Measurements from ENCODE around the gene RPL15. TPM values are rescaled to one million over a fixed set of nuclear protein-coding genes. Genes with fewer than 3 reads are reported as not detected.

The RPL15 gene
- total and polyA plus RNA-seq, 10 of the 15 experiments (the other 5 are each of a cell fraction or from before 2014, with no cell fraction given): 2,885 to 10,761 (median 4,017) TPM

DNA sequence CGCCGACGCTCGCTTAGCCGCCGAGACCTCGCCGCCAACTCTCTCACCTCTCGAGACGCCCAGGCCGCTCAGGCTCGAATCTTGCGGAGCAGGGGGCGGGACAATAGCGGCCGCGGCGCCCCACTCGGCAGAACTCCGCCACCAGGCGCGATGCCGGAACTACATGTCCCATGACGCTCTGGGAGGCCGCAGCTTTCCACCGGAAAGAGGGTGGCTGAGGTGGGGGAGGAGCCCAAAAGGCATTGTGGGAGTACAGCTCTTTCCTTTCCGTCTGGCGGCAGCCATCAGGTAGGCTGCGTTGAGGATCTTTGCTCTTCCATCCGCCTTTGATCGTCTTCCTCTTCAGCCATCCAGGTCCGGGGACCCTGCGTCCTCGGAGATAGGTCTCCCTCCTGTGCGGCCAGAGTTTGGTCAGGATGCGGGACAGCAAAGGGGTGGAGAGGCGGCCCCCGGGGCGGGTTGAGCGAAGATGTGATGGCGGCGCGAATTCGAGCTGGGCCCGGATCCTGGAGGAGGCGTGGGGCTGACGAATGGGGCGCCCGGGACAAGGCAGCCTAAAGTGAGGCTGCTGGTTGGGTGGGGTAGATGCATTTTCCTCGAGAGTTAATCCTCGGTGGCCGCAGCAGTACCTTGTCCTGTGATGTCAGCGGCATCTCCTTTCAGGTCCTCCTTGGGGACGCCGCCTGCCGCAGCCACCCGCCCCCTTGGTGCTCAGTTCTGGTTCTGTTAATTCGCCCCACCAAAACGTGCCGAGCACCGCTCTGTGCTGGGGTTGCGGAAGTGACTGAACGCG lies at the start of gene RPL15, which contains the start of gene NKIRAS1 (continued):
- TF ChIP-seq, protein P1, sequence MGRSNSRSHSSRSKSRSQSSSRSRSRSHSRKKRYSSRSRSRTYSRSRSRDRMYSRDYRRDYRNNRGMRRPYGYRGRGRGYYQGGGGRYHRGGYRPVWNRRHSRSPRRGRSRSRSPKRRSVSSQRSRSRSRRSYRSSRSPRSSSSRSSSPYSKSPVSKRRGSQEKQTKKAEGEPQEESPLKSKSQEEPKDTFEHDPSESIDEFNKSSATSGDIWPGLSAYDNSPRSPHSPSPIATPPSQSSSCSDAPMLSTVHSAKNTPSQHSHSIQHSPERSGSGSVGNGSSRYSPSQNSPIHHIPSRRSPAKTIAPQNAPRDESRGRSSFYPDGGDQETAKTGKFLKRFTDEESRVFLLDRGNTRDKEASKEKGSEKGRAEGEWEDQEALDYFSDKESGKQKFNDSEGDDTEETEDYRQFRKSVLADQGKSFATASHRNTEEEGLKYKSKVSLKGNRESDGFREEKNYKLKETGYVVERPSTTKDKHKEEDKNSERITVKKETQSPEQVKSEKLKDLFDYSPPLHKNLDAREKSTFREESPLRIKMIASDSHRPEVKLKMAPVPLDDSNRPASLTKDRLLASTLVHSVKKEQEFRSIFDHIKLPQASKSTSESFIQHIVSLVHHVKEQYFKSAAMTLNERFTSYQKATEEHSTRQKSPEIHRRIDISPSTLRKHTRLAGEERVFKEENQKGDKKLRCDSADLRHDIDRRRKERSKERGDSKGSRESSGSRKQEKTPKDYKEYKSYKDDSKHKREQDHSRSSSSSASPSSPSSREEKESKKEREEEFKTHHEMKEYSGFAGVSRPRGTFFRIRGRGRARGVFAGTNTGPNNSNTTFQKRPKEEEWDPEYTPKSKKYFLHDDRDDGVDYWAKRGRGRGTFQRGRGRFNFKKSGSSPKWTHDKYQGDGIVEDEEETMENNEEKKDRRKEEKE (IDR thresholded peaks at IDR 0.05): no peak
- no peak for TF ChIP-seq JUND (IDR thresholded peaks at IDR 0.05; ENCODE audit: low read depth, low read length)
- TF ChIP-seq, protein P2, sequence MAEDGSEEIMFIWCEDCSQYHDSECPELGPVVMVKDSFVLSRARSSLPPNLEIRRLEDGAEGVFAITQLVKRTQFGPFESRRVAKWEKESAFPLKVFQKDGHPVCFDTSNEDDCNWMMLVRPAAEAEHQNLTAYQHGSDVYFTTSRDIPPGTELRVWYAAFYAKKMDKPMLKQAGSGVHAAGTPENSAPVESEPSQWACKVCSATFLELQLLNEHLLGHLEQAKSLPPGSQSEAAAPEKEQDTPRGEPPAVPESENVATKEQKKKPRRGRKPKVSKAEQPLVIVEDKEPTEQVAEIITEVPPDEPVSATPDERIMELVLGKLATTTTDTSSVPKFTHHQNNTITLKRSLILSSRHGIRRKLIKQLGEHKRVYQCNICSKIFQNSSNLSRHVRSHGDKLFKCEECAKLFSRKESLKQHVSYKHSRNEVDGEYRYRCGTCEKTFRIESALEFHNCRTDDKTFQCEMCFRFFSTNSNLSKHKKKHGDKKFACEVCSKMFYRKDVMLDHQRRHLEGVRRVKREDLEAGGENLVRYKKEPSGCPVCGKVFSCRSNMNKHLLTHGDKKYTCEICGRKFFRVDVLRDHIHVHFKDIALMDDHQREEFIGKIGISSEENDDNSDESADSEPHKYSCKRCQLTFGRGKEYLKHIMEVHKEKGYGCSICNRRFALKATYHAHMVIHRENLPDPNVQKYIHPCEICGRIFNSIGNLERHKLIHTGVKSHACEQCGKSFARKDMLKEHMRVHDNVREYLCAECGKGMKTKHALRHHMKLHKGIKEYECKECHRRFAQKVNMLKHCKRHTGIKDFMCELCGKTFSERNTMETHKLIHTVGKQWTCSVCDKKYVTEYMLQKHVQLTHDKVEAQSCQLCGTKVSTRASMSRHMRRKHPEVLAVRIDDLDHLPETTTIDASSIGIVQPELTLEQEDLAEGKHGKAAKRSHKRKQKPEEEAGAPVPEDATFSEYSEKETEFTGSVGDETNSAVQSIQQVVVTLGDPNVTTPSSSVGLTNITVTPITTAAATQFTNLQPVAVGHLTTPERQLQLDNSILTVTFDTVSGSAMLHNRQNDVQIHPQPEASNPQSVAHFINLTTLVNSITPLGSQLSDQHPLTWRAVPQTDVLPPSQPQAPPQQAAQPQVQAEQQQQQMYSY (CRISPR knock-in tag; IDR thresholded peaks at IDR 0.05): no peak
- no peak for TF ChIP-seq BMI1 (IDR thresholded peaks at IDR 0.05; ENCODE audit: borderline replicate concordance)
- TF ChIP-seq BCL11A (IDR thresholded peaks at IDR 0.05; ENCODE audit: low read depth, low read length): 0 out of 2 replicates have a peak, but pooled peaks have one; percentile 15
- peak; percentile 87 for TF ChIP-seq SIN3A (IDR thresholded peaks at IDR 0.05; ENCODE audit: low read depth, low read length)
- peak; percentile 88 for TF ChIP-seq TCF12 (IDR thresholded peaks at IDR 0.05; ENCODE audit: low read depth, low read length)
- TF ChIP-seq ZBED1 (IDR thresholded peaks at IDR 0.05; ENCODE audit: borderline replicate concordance): peak; percentile 92
- peak; percentile 91 for TF ChIP-seq CHD2 (IDR thresholded peaks at IDR 0.05; ENCODE audit: borderline replicate concordance, low read depth, low read length)
- peak; percentile 93 for TF ChIP-seq MYC (IDR thresholded peaks at IDR 0.05; ENCODE audit: insufficient read depth, insufficient read length, insufficient replicate concordance, low read length, severe bottlenecking)
- TF ChIP-seq NFYA (IDR thresholded peaks at IDR 0.05; ENCODE audit: borderline replicate concordance, low read depth, low read length): no peak
- TF ChIP-seq TARDBP (IDR thresholded peaks at IDR 0.05; ENCODE audit: borderline replicate concordance): peak; percentile 91; the same call in 1 of the 2 replicates
- peak; percentile 87; the same call in 1 of the 2 replicates for TF ChIP-seq TCF3 (IDR thresholded peaks at IDR 0.05; ENCODE audit: borderline replicate concordance, insufficient read depth, low read depth, low read length)
- TF ChIP-seq MYB (IDR thresholded peaks at IDR 0.05; ENCODE audit: borderline replicate concordance, low read depth, low read length): no peak
- TF ChIP-seq BRCA1 (IDR thresholded peaks at IDR 0.05; ENCODE audit: low read depth, low read length): 0 out of 2 replicates have a peak, but pooled peaks have one; percentile 9
- TF ChIP-seq KLF5 (IDR thresholded peaks at IDR 0.05; ENCODE audit: partially characterized antibody): peak; percentile 65
- TF ChIP-seq FOS (IDR thresholded peaks at IDR 0.05; ENCODE audit: borderline replicate concordance, extremely low read depth, insufficient read length): no peak
- no peak; the same call in 1 of the 2 replicates for TF ChIP-seq SREBF2 (IDR thresholded peaks at IDR 0.05; ENCODE audit: low read length)
- no peak; the same call in 1 of the 2 replicates for TF ChIP-seq NFIC (IDR thresholded peaks at IDR 0.05; ENCODE audit: low read depth, low read length)
- TF ChIP-seq, protein P3, sequence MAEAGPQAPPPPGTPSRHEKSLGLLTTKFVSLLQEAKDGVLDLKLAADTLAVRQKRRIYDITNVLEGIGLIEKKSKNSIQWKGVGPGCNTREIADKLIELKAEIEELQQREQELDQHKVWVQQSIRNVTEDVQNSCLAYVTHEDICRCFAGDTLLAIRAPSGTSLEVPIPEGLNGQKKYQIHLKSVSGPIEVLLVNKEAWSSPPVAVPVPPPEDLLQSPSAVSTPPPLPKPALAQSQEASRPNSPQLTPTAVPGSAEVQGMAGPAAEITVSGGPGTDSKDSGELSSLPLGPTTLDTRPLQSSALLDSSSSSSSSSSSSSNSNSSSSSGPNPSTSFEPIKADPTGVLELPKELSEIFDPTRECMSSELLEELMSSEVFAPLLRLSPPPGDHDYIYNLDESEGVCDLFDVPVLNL (IDR thresholded peaks at IDR 0.05; ENCODE audit: low read depth, low read length): peak; percentile 54; the same call in 1 of the 2 replicates
